IMR-90 (cell line): ENCODE data around the gene PSPC1. TPM values are rescaled to one million over a fixed set of nuclear protein-coding genes. Genes with fewer than 3 reads are reported as not detected.
"Not testable (repeated sequence)": the region's sequence is repeated elsewhere in the genome, so short reads cannot be mapped to it uniquely, and the experiment has no call there.

Experiments used
- ATAC-seq: fragments of 200-7000 bp; cut with Tn5 transposase; 2 replicates; pipeline ENCODE4 v1.9.1; 2020; ENCODE audit warnings: low read depth, mild to moderate bottlenecking, moderate library complexity
- BruUV-seq: library from RNA; stranded (reverse); fragments of 400-500 nt; replicated peaks from 2 replicates; lab custom pipeline; 2021; lab: Mats Ljungman, UMichigan
- CTCF ChIA-PET: fragments of 300-600 bp; formaldehyde crosslinking; extraction: SDS; loops from one replicate; lab custom pipeline; 2021; ENCODE audit warnings: antibody characterized with exemption; lab: Yijun Ruan, JAX
- POLR2A ChIA-PET: fragments of 300-600 bp; sonication (Branson Sonifier 250); formaldehyde crosslinking; loops from one replicate; lab custom pipeline; 2022; ENCODE audit warnings: antibody characterized with exemption; ENCODE audit not compliant: unreplicated experiment; lab: Charles Lee
- DNase-seq: peaks from one replicate; pipeline ENCODE4 v3.0.0; 2013
- H2AFZ ChIP-seq: replicated peaks from 2 replicates; pipeline ENCODE3; 2013; ENCODE audit warnings: low read length, mild to moderate bottlenecking; ENCODE audit not compliant: poor library complexity
- H2AK5ac ChIP-seq: 2 replicates; pipeline ENCODE4 v1.6.1; 2013; ENCODE audit warnings: low read depth, low read length, inconsistent platforms
- H2AK9ac ChIP-seq: replicated peaks from 2 replicates; pipeline ENCODE3; 2013; ENCODE audit warnings: mild to moderate bottlenecking, low read depth, low read length, moderate library complexity; ENCODE audit not compliant: poor library complexity
- H2BK120ac ChIP-seq: 2 replicates; pipeline ENCODE4 v1.6.1; 2013; ENCODE audit warnings: low read depth, low read length, inconsistent platforms
- H2BK15ac ChIP-seq: 3 replicates; pipeline ENCODE4 v1.6.1; 2013; ENCODE audit warnings: low read depth, low read length, inconsistent platforms
- H2BK20ac ChIP-seq: 2 replicates; pipeline ENCODE4 v1.6.1; 2013; ENCODE audit warnings: low read depth, mild to moderate bottlenecking, inconsistent platforms, low read length, moderate library complexity
- H2BK5ac ChIP-seq: 2 replicates; pipeline ENCODE4 v1.6.1; 2013; ENCODE audit warnings: mild to moderate bottlenecking, low read depth, low read length, inconsistent platforms; ENCODE audit not compliant: poor library complexity, severe bottlenecking
- H3K14ac ChIP-seq: replicated peaks from 2 replicates; pipeline ENCODE4 v1.6.1; 2013; ENCODE audit warnings: low read depth, low read length, inconsistent platforms
- H3K18ac ChIP-seq: 2 replicates; pipeline ENCODE4 v1.6.1; 2013; ENCODE audit warnings: low read depth, low read length, control low read depth
- H3K23ac ChIP-seq: 2 replicates; pipeline ENCODE4 v1.6.1; 2013; ENCODE audit warnings: low read depth, low read length, inconsistent platforms
- H3K27ac ChIP-seq: 2 replicates; pipeline ENCODE4 v1.5.1; 2013; ENCODE audit warnings: mild to moderate bottlenecking, control low read depth, low read length; ENCODE audit not compliant: insufficient read depth
- H3K27me3 ChIP-seq: 2 replicates; pipeline ENCODE4 v1.6.1; 2013; ENCODE audit warnings: low read length; ENCODE audit not compliant: control insufficient read depth, insufficient read depth
- H3K36me3 ChIP-seq: 2 replicates; pipeline ENCODE4 v1.6.1; 2013; ENCODE audit warnings: low read length, mixed read lengths; ENCODE audit not compliant: control insufficient read depth, insufficient read depth
- H3K4ac ChIP-seq: 2 replicates; pipeline ENCODE4 v1.6.1; 2013; ENCODE audit warnings: low read depth, low read length, inconsistent platforms
- H3K4me1 ChIP-seq: 2 replicates; pipeline ENCODE4 v1.6.1; 2013; ENCODE audit warnings: low read length, mixed read lengths; ENCODE audit not compliant: control insufficient read depth, insufficient read depth
- H3K4me2 ChIP-seq: 2 replicates; pipeline ENCODE4 v1.6.1; 2013; ENCODE audit warnings: low read depth, mild to moderate bottlenecking, control low read depth, low read length, moderate library complexity
- H3K4me3 ChIP-seq: 2 replicates; pipeline ENCODE4 v1.5.1; 2013; ENCODE audit warnings: low read depth, mild to moderate bottlenecking, control low read depth, low read length, moderate library complexity; ENCODE audit not compliant: insufficient read depth
- H3K56ac ChIP-seq: 2 replicates; pipeline ENCODE4 v1.6.1; 2013; ENCODE audit warnings: low read length, inconsistent platforms; ENCODE audit not compliant: insufficient read depth; ENCODE audit errors: extremely low read depth
- H3K79me1 ChIP-seq, 2 experiments: 2 replicates each; pipeline ENCODE4 v1.6.1; 2013; ENCODE audit warnings: low read length in 2 of 2, inconsistent platforms in 1 of 2, low read depth in 1 of 2
- H3K9ac ChIP-seq: 2 replicates; pipeline ENCODE4 v1.6.1; 2013; ENCODE audit warnings: low read depth, low read length, control low read depth
- H3K9me1 ChIP-seq: 2 replicates; pipeline ENCODE4 v1.6.1; 2013; ENCODE audit warnings: low read length, inconsistent platforms; ENCODE audit not compliant: insufficient read depth
- H3K9me3 ChIP-seq: 2 replicates; pipeline ENCODE4 v1.6.1; 2013; ENCODE audit warnings: low read length; ENCODE audit not compliant: control insufficient read depth, insufficient read depth
- H4K20me1 ChIP-seq: 2 replicates; pipeline ENCODE4 v1.6.1; 2013; ENCODE audit warnings: low read length, inconsistent platforms; ENCODE audit not compliant: insufficient read depth
- H4K5ac ChIP-seq: 2 replicates; pipeline ENCODE4 v1.6.1; 2013; ENCODE audit warnings: mild to moderate bottlenecking, low read depth, low read length, control low read depth
- H4K8ac ChIP-seq, 2 experiments: 2 replicates each; pipeline ENCODE4 v1.6.1; 2013; ENCODE audit warnings: low read depth in 2 of 2, low read length in 2 of 2, control low read depth in 1 of 2, inconsistent platforms in 1 of 2
- H4K91ac ChIP-seq: 2 replicates; pipeline ENCODE4 v1.6.1; 2013; ENCODE audit warnings: low read depth, low read length, inconsistent platforms; ENCODE audit not compliant: insufficient read depth
- WGBS, 2 experiments: methylation state at CpG; one replicate each; pipeline versions ENCODE4 v1.1.5 to v1.1.7; 2013; ENCODE audit warnings: missing lambda C conversion rate in 2 of 2; ENCODE audit not compliant: insufficient read length in 1 of 2; ENCODE audit errors: extremely low coverage in 2 of 2; 5-methylcytosine and 5-hydroxymethylcytosine counted together
- dilution Hi-C: fragments of 300-500 bp; cut with HindIII; formaldehyde crosslinking; loops from one replicate; pipeline ENCODE4 v1.14.3; 2018; ENCODE audit warnings: low sequenced_read_pairs; ENCODE audit not compliant: unreplicated experiment
- in situ Hi-C: fragments of 300-500 bp; cut with MboI; formaldehyde crosslinking; loops from 3 replicates; pipeline ENCODE4 v1.14.3; 2019; ENCODE audit warnings: low sequenced_read_pairs, inconsistent platforms, mixed read lengths
- intact Hi-C: fragments of 100-400 bp; cut with micrococcal nuclease; formaldehyde crosslinking; loops from 2 replicates; pipeline ENCODE4 v1.10.0; 2022
- polyA plus RNA-seq, 3 experiments: library from polyadenylated mRNA; depleted of rRNA; stranded (reverse); fragments of >200 nt; gene quantifications; 2 replicates each; pipeline ENCODE4 v1.2.3, GENCODE V29; 2012; ENCODE audit warnings: low replicate concordance in 1 of 3
- total RNA-seq: library from RNA; depleted of rRNA; stranded (reverse); fragments of >200 nt; gene quantifications from 2 replicates; pipeline ENCODE4 v1.2.3, GENCODE V29; 2012

Gene PSPC1
- total and polyA plus RNA-seq, 2 of the 4 experiments (the other 2 are of a cell fraction): 38.3 to 39.8 TPM

- H2BK20ac ChIP-seq, in situ Hi-C loops: not testable (repeated sequence)
- WGBS, 2 experiments: 100% methylated on average over 1 of the region's 2 CpGs; no CpG with 5 or more reads in 1 of the 2 experiments
Measured at GRCh38 chr13:19815842-19816241, 33.1 kb upstream of the PSPC1 start.

More at GRCh38 chr13:19815842-19816241, 33.1 kb upstream of the PSPC1 start:
- H3K18ac ChIP-seq, H3K79me1 ChIP-seq, DNase-seq, H4K8ac ChIP-seq, H3K27me3 ChIP-seq, POLR2A ChIA-PET, H4K5ac ChIP-seq, H3K14ac ChIP-seq, H3K4ac ChIP-seq, H2AK9ac ChIP-seq, H4K20me1 ChIP-seq, H2BK15ac ChIP-seq, H4K91ac ChIP-seq, H3K4me1 ChIP-seq, H3K4me2 ChIP-seq, H2BK5ac ChIP-seq, H3K23ac ChIP-seq, H3K27ac ChIP-seq, H3K9ac ChIP-seq, H3K56ac ChIP-seq, BruUV-seq, H3K4me3 ChIP-seq, intact Hi-C loops, H2AFZ ChIP-seq, H2AK5ac ChIP-seq, H3K9me1 ChIP-seq, ATAC-seq, H3K9me3 ChIP-seq, dilution Hi-C loops, CTCF ChIA-PET, H2BK120ac ChIP-seq: not testable (repeated sequence)
- H3K36me3 ChIP-seq: peaks cover 14% of the 10 kb centered on the region
